Stimulated activated CD8-positive, alpha-beta memory T cell treated with anti-CD3 and anti-CD28 coated beads, Interleukin-7, amount 100 ng/mL, for 24 hours (primary cell): ENCODE measurements around the gene CREB3L2.
"Not testable (repeated sequence)": the region's sequence is repeated elsewhere in the genome, so short reads cannot be mapped to it uniquely, and the experiment has no call there.

ENCODE experiments used
- DNase-seq: peaks from one replicate; pipeline ENCODE4 v3.0.0-alpha.2; 2020; ENCODE audit warnings: low read depth

The CREB3L2 gene

GRCh38 chr7:138001529-138002095 is at the start of gene CREB3L2:
Gene CREB3L2, minus strand, starts transcription at chr7:138002086. Its CDS starts 381 bp downstream, at chr7:138001705.
- DNase-seq, result peak; percentile 41

- no peak for DNase-seq
These were observed 47.7 kb upstream of the CREB3L2 start for GRCh38 chr7:138049505-138050116.

GRCh38 chr7:138047907-138048306 is 46.0 kb upstream of the CREB3L2 start:
- DNase-seq, result no peak

- no peak for DNase-seq
These were observed 43.0 kb upstream of the CREB3L2 start for GRCh38 chr7:138044897-138045296.

GRCh38 chr7:138040063-138040462 is 38.2 kb upstream of the CREB3L2 start:
- DNase-seq, result not testable (repeated sequence)

- no peak for DNase-seq
These were observed 34.2 kb upstream of the CREB3L2 start for GRCh38 chr7:138036135-138036534.

- DNase-seq, result no peak
These were observed 31.4 kb upstream of the CREB3L2 start for GRCh38 chr7:138033241-138033640.

GRCh38 chr7:138032770-138033169 is 30.9 kb upstream of the CREB3L2 start:
- no peak for DNase-seq

- DNase-seq, result no peak
These were observed 30.3 kb upstream of the CREB3L2 start for GRCh38 chr7:138032186-138032585.

- no peak for DNase-seq
These were observed 28.9 kb upstream of the CREB3L2 start for GRCh38 chr7:138030679-138031351.

GRCh38 chr7:138029941-138030340 is 28.1 kb upstream of the CREB3L2 start:
- DNase-seq, result no peak

- no peak for DNase-seq
These were observed 27.2 kb upstream of the CREB3L2 start for GRCh38 chr7:138029126-138029525.

- DNase-seq, result no peak
These were observed 25.2 kb upstream of the CREB3L2 start for GRCh38 chr7:138027100-138027499.

- DNase-seq, result no peak
These were observed 23.6 kb upstream of the CREB3L2 start for GRCh38 chr7:138025215-138026186.

GRCh38 chr7:138024765-138025164 is 22.9 kb upstream of the CREB3L2 start:
- DNase-seq, result no peak

GRCh38 chr7:138024343-138024691 is 22.4 kb upstream of the CREB3L2 start:
- no peak for DNase-seq

- no peak for DNase-seq
These were observed 21.9 kb upstream of the CREB3L2 start for GRCh38 chr7:138023618-138024342.

- no peak for DNase-seq
These were observed 20.0 kb upstream of the CREB3L2 start for GRCh38 chr7:138021889-138022288.

- DNase-seq, result no peak
These were observed 16.1 kb upstream of the CREB3L2 start for GRCh38 chr7:138017992-138018391.

- DNase-seq, result no peak
These were observed 13.2 kb upstream of the CREB3L2 start for GRCh38 chr7:138015096-138015495.

- DNase-seq, result no peak
These were observed 12.8 kb upstream of the CREB3L2 start for GRCh38 chr7:138014686-138015085.

GRCh38 chr7:138014201-138014600 is 12.3 kb upstream of the CREB3L2 start:
- not testable (repeated sequence) for DNase-seq
